Activated CD8-positive, alpha-beta memory T cell treated with anti-CD3 and anti-CD28 coated beads, Interleukin-2, amount 50 U/mL, for 1 hour (primary cell): Measurements from ENCODE around the gene PLA2R1.

ENCODE experiments used
- DNase-seq: peaks from one replicate; pipeline ENCODE4 v3.0.0-alpha.2; 2020; ENCODE audit errors: extremely low read depth

PLA2R1 gene

DNA sequence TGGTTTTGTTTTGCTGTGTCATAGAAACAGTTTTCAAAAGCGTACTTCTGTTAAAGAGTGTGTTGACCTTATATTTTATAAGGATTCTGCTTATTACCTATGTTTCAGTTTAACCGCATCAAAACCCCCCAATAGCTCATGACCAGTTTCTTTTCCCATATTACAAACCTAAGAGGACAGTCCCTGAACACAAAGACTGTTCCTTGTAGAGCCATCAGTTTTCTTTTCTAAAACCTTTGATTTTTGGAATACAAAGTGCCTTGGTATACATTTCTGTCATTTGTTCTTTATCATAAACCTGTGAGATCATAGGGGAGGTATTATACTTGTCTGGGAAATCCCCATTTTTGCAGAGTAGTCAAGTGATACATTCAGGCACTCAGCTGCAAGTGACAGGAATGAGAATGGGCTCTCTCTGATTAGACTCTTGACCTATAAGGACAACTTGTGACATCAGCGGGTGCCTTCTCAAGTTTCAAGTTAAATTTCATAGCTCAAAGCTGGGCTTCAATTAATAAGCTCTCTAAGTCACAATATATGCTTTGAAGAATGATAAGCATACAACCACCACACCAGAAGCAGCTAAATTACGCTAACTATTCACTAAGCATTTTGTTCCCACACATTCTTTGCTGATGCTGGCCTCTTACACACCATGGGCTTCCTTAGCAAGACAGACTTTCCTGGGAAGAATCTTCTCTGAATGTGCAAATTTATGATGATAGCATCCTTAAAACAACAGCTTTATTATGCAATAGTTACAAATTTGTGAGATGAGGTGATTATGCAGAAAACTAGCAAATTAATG is 167.0 kb downstream of the PLA2R1 start:
- DNase-seq = no peak

- no peak for DNase-seq
Observed at GRCh38 chr2:159894145-159894838, 168.1 kb downstream of the PLA2R1 start.

DNA sequence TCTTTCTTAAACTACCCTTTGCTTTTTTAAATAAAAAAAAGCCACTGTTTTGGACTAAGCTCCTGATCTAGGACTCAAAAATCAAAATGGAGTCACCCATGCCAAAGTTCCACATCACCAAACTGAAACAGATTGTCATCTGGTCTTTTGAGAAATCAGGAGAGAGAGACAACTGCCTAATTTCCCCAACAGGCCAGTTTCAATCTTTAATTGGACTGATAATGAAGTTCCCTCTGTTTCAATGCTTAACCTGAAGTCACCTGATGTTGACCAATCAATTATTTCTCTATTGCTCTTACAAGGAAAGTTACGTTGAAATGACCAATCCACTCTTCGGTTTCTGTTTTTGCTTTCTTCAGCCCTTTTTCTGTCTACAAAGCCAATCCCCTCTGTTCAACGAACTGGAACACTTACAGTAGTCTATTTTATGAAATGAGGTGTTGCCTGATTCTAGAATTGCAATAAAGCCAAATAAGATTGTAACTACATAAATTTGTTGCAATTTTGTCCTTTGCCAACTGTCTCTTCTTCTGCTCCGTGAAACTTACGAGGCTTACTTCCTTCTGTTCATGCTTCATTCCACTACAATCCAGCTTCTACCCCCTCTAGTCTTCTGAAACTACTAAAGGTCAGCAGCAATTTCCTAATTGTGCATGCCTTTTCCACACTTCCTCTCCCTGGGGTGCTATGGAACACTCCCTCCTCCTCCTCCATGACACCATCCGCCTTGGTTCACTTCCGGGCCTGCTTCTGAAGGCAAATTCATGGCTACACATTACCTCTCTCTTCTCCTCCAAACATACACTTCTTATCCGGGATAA is 169.2 kb downstream of the PLA2R1 start:
- no peak for DNase-seq

DNA sequence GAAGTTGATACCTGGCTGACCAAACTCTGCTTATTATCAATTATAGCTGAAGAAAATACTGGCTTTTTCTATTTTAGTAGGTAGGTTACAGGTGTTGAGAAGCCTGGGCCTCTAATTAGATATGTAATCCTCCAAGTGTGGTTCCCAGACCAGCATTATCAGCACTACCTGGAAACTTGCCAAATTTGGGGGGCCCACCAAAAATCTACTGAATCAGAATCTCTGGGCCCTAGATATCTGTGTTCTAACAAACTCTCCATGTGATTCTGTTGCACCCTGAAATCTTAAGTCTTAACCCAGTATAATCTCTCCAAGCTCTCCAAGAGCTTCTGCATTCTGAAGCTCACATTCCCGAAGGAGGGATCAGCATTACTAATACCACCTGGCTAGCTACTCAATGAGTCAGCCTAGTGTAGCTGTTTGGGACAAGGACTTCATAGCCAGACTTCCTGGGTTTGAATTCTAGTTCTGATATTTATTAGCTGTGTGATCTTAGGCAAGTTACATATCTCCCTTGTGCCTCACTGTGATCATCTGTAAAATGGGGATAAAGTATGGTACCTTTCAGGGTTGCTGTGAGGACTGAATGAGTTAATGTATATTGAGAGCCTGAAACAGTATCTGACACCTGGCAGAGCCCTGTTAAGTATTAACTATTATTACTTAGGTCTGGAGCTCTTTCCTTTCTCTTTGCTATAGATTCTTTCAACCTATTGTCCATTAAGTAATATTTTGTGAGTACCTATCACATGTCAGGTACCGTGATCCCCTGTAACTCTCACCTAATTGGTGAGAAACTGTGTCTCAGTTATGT is 170.3 kb downstream of the PLA2R1 start:
- DNase-seq = no peak

GRCh38 chr2:159891267-159891588 is 171.2 kb downstream of the PLA2R1 start:
- no peak for DNase-seq

GRCh38 chr2:159890551-159891266 is 171.7 kb downstream of the PLA2R1 start:
- no peak for DNase-seq

- DNase-seq = no peak
Observed at GRCh38 chr2:159882130-159882745, 180.2 kb downstream of the PLA2R1 start.
